Mesendoderm (in vitro differentiated cells): ENCODE data around the gene JCHAIN.

Experiments
- DNase-seq: peaks from one replicate; pipeline ENCODE4 v3.0.0; 2013
- H2AK5ac ChIP-seq: 2 replicates; pipeline ENCODE4 v1.6.1; 2013; ENCODE audit warnings: low read length, inconsistent platforms
- H2BK120ac ChIP-seq: 2 replicates; pipeline ENCODE4 v1.6.1; 2013; ENCODE audit warnings: low read depth, mild to moderate bottlenecking, low read length, moderate library complexity, mixed read lengths
- H2BK15ac ChIP-seq: replicated peaks from 2 replicates; pipeline ENCODE4 v1.6.1; 2013; ENCODE audit warnings: low read depth, mild to moderate bottlenecking, moderate library complexity
- H2BK5ac ChIP-seq: 2 replicates; pipeline ENCODE4 v1.6.1; 2013; ENCODE audit warnings: low read length, inconsistent platforms
- H3K18ac ChIP-seq: 2 replicates; pipeline ENCODE4 v1.6.1; 2013; ENCODE audit warnings: mild to moderate bottlenecking, low read length, mixed read lengths
- H3K23ac ChIP-seq: one replicate; pipeline ENCODE4 v1.6.1; 2013; ENCODE audit warnings: low read length
- H3K27ac ChIP-seq: 2 replicates; pipeline ENCODE4 v1.5.1; 2013; ENCODE audit warnings: low read depth, mild to moderate bottlenecking, inconsistent platforms, low read length, moderate library complexity
- H3K27me3 ChIP-seq: 2 replicates; pipeline ENCODE4 v1.6.1; 2013; ENCODE audit warnings: low read length, control low read depth, mild to moderate bottlenecking, inconsistent platforms; ENCODE audit not compliant: insufficient read depth, poor library complexity
- H3K36me3 ChIP-seq: 2 replicates; pipeline ENCODE4 v1.6.1; 2013; ENCODE audit warnings: low read length, inconsistent platforms; ENCODE audit not compliant: control insufficient read depth, insufficient read depth
- H3K4ac ChIP-seq: one replicate; pipeline ENCODE4 v1.6.1; 2013; ENCODE audit warnings: low read depth, mild to moderate bottlenecking, low read length, moderate library complexity
- H3K4me1 ChIP-seq: 2 replicates; pipeline ENCODE4 v1.6.1; 2013; ENCODE audit warnings: low read depth, low read length, inconsistent platforms; ENCODE audit not compliant: control insufficient read depth
- H3K4me2 ChIP-seq: 2 replicates; pipeline ENCODE4 v1.6.1; 2013; ENCODE audit warnings: low read length
- H3K4me3 ChIP-seq: 2 replicates; pipeline ENCODE4 v1.5.1; 2013; ENCODE audit warnings: mild to moderate bottlenecking, low read length
- H3K56ac ChIP-seq: one replicate; pipeline ENCODE4 v1.6.1; 2013; ENCODE audit warnings: low read length
- H3K79me1 ChIP-seq: 2 replicates; pipeline ENCODE4 v1.6.1; 2013; ENCODE audit warnings: low read length, inconsistent platforms
- H3K79me2 ChIP-seq: 2 replicates; pipeline ENCODE4 v1.6.1; 2013; ENCODE audit warnings: mild to moderate bottlenecking, low read length; ENCODE audit not compliant: control insufficient read depth, insufficient read depth
- H3K9ac ChIP-seq: 2 replicates; pipeline ENCODE4 v1.6.1; 2013; ENCODE audit warnings: low read length, inconsistent platforms
- H4K5ac ChIP-seq: one replicate; pipeline ENCODE4 v1.6.1; 2013; ENCODE audit warnings: low read length
- H4K8ac ChIP-seq: one replicate; pipeline ENCODE4 v1.6.1; 2013; ENCODE audit warnings: low read depth, mild to moderate bottlenecking, control low read depth, low read length, moderate library complexity
- WGBS: extraction: QIAGEN DNeasy Blood & Tissue Kit; methylation state at CpG from one replicate; pipeline ENCODE4 v1.1.7; 2013; ENCODE audit warnings: low lambda C conversion rate, missing lambda C conversion rate; ENCODE audit not compliant: insufficient coverage; ENCODE audit errors: extremely low coverage; 5-methylcytosine and 5-hydroxymethylcytosine counted together

JCHAIN gene

DNA sequence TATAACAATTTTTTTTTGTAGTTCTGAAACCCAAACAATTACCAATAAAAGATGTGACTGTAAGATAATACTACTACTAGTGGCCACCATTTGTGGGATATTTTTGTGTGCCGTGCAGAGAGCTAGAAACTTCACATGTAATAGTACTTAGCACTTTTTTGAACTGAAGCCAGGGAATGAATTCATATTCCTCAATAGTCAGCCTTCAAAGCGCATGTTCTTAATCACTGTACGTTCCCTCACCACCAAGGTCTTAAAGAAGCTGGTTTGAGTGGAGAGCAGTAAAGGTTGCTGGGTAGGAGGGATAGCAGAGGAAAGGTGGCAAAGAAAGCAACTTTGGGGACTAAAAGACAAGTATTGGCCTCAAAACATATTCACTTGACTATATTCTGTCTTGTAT lies 45.8 kb upstream of the JCHAIN start:
- no CpG with 5 or more reads among the region's 3 CpGs for WGBS
- Histone ChIP-seq H3K79me2 (peaks cover 15% of the 10 kb centered on the region), H3K4me2 (no peak overlapping the region), H3K9ac (no peak overlapping the region), H3K27ac (no peak overlapping the region), H3K4me1 (peaks cover 3% of the 10 kb centered on the region), H2BK5ac (no peak overlapping the region), H3K4me3 (no peak overlapping the region), H2BK15ac (no peak overlapping the region), H3K36me3 (no peaks in the 10 kb centered on the region), H4K8ac (no peak overlapping the region), H3K23ac (no peak overlapping the region), H3K4ac (no peak overlapping the region), H2BK120ac (no peak overlapping the region), H3K79me1 (peaks cover 8% of the 10 kb centered on the region), H3K56ac (no peak overlapping the region), H2AK5ac (no peak overlapping the region), H3K27me3 (no peaks in the 10 kb centered on the region), H4K5ac (no peak overlapping the region), H3K18ac (no peak overlapping the region)
- no peak for DNase-seq

DNA sequence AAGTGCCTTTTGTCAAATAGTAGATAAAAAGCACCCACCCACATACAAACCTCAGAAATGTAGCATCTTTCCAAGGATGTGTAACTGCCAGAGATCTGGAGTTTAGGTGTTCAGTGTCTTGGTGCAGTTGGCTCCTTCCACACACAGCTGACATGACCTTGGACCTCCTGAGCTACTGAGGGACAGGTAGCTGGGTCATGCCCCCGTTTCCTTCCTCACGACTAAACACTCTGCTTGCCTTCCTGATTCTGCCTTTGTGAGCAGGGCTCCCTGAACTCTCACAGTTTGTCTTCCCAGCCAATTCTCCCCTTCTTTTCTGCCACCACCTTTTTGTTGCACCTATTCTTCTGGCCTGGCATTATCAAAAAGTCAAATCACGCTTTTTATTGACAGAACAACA lies 45.3 kb upstream of the JCHAIN start:
- no peak for DNase-seq
- no peak overlapping the region for H4K8ac ChIP-seq
- peaks cover 16% of the 10 kb centered on the region for H3K79me2 ChIP-seq
- H3K36me3 ChIP-seq, result no peaks in the 10 kb centered on the region
- no peak overlapping the region for H3K4me3 ChIP-seq
- H3K9ac ChIP-seq, result no peak overlapping the region
- H3K4me1 ChIP-seq, result peaks cover 3% of the 10 kb centered on the region
- no peaks in the 10 kb centered on the region for H3K27me3 ChIP-seq
- no peak overlapping the region for H3K4ac ChIP-seq
- no peak overlapping the region for H3K18ac ChIP-seq
- WGBS, result no CpG with 5 or more reads among the region's 3 CpGs
- no peak overlapping the region for H2BK5ac ChIP-seq
- no peak overlapping the region for H3K27ac ChIP-seq
- no peak overlapping the region for H3K4me2 ChIP-seq
- no peak overlapping the region for H3K23ac ChIP-seq
- H3K56ac ChIP-seq, result no peak overlapping the region
- no peak overlapping the region for H2BK120ac ChIP-seq
- H2BK15ac ChIP-seq, result no peak overlapping the region
- no peak overlapping the region for H4K5ac ChIP-seq
- no peak overlapping the region for H2AK5ac ChIP-seq
- peaks cover 8% of the 10 kb centered on the region for H3K79me1 ChIP-seq

DNA sequence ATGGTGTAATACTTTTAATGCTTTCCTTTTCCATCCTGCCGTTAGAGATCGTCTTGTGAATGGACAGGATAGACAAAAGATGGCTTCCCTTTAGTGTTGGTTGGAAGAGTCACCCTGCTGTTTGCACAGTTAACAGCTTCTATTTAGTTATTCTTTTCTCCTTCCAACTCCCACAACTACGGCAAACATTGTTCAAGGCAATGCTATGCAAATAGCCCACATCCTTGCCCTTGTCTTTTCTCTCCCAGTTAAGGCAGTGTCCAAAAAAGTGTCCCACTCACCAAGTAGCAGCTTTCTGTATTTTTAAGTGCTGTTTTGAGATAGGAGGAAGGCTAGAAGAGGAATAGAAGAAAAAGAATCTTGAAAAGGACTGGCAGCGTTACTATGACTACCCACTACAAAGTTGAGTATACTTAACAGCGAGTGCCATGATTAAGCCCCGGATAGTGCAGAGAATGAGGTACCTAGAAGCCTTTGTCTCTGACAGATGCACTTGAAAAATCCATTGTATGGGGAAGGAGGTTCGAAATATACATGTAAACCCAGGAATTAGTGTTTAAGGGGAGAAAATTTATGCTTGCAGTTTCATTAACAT lies 43.4 kb upstream of the JCHAIN start:
- no peak overlapping the region for H4K5ac ChIP-seq
- H3K4me1 ChIP-seq, result peaks cover 6% of the 10 kb centered on the region
- H3K36me3 ChIP-seq, result no peaks in the 10 kb centered on the region
- no peak overlapping the region for H2BK15ac ChIP-seq
- H4K8ac ChIP-seq, result no peak overlapping the region
- H3K27me3 ChIP-seq, result no peaks in the 10 kb centered on the region
- no peak overlapping the region for H3K9ac ChIP-seq
- H3K79me2 ChIP-seq, result peaks cover 20% of the 10 kb centered on the region
- H3K4ac ChIP-seq, result no peak overlapping the region
- no peak overlapping the region for H3K27ac ChIP-seq
- peaks cover 7% of the 10 kb centered on the region for H3K79me1 ChIP-seq
- no peak overlapping the region for H2BK120ac ChIP-seq
- no CpG with 5 or more reads among the region's 7 CpGs for WGBS
- H3K4me3 ChIP-seq, result no peak overlapping the region
- H2BK5ac ChIP-seq, result no peak overlapping the region
- H3K56ac ChIP-seq, result no peak overlapping the region
- no peak for DNase-seq
- no peak overlapping the region for H2AK5ac ChIP-seq
- no peak overlapping the region for H3K18ac ChIP-seq
- no peak overlapping the region for H3K4me2 ChIP-seq
- H3K23ac ChIP-seq, result no peak overlapping the region

DNA sequence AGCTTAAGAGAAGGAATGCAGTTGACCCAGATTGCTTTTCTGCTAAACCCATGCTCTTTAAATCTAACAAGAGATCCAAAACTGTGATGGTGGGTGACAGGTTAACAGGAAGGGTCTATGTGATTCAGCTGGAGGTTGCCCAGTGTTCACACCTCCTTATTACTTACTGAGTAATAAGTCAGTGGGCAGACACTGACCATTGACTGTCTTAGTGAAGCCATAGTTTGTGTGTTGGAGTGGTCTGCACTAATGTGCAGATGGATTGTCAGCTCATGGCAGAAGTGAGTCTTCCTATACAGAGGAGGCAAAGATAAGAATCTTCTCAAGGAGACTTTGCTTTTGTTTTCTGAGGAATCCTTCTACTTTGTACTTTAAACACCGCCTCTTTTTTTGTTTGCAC lies 40.2 kb upstream of the JCHAIN start:
- Histone ChIP-seq H3K4ac (no peak overlapping the region), H3K18ac (no peak overlapping the region), H3K79me2 (peaks cover 13% of the 10 kb centered on the region), H2BK5ac (no peak overlapping the region), H3K4me2 (peak overlapping the region; percentile 0), H3K27ac (no peak overlapping the region), H2BK15ac (no peak overlapping the region), H3K4me3 (no peak overlapping the region), H3K56ac (no peak overlapping the region), H4K5ac (no peak overlapping the region), H3K36me3 (no peaks in the 10 kb centered on the region), H3K27me3 (no peaks in the 10 kb centered on the region), H3K23ac (no peak overlapping the region), H2BK120ac (no peak overlapping the region), H3K79me1 (peaks cover 3% of the 10 kb centered on the region), H3K4me1 (peaks cover 2% of the 10 kb centered on the region), H3K9ac (peak overlapping the region; percentile 85), H4K8ac (no peak overlapping the region), H2AK5ac (no peak overlapping the region)
- WGBS, result no CpG with 5 or more reads among the region's 1 CpG
- DNase-seq, result no peak

DNA sequence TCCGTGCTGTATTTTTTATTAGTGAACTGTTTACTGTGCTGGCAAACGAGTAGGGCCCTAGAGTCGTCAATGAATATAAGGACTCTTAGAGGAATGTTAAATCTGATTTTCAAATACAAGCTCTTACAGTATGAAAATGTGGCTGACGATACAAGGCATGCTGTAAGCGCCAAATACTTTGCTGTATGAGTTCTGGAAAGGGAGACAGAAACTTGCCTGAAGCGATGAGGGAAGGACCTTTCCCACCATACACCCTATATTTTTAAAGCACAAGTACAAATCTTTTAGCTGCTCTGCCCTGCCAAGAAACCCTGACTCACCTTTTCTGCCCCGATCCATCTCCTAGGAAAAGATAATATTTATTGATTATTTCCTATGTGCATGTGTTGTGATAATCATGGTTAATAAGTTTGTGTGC lies 39.7 kb upstream of the JCHAIN start:
- Histone ChIP-seq H2BK15ac (no peak overlapping the region), H3K56ac (peak overlapping the region; percentile 94), H3K27ac (peak overlapping the region; percentile 97), H3K27me3 (no peaks in the 10 kb centered on the region), H4K8ac (no peak overlapping the region), H3K4me3 (peak overlapping the region; percentile 83), H3K79me2 (peaks cover 11% of the 10 kb centered on the region), H3K79me1 (peaks cover 2% of the 10 kb centered on the region), H3K18ac (no peak overlapping the region), H2BK120ac (no peak overlapping the region), H3K23ac (no peak overlapping the region), H3K4me2 (peak overlapping the region; percentile 81), H4K5ac (no peak overlapping the region), H3K9ac (peak overlapping the region; percentile 85), H2AK5ac (no peak overlapping the region), H3K4me1 (peaks cover 2% of the 10 kb centered on the region), H3K36me3 (no peaks in the 10 kb centered on the region), H3K4ac (no peak overlapping the region), H2BK5ac (no peak overlapping the region)
- DNase-seq, result no peak
- WGBS, result no CpG with 5 or more reads among the region's 7 CpGs
